ENCODE results near the gene RNF208.

RNF208 gene

GRCh38 chr9:137189297-137190295 is 32.4 kb downstream of the RNF208 start:
- DNase-seq = no peak

- peak; percentile 92 for DNase-seq
Measured at GRCh38 chr9:137188490-137189296, 33.3 kb downstream of the RNF208 start, which contains the start of the genes ANAPC2 and SSNA1. ANAPC2 (minus strand) TSS chr9:137188560; CDS start chr9:137188532, 28 bp downstream. SSNA1 (plus strand) TSS chr9:137188676; CDS start chr9:137188727, 51 bp downstream.

- no peak for DNase-seq
Measured at GRCh38 chr9:137188086-137188489, 34.0 kb downstream of the RNF208 start.

- no peak for DNase-seq
Measured at GRCh38 chr9:137187386-137187785, 34.7 kb downstream of the RNF208 start.

- no peak for DNase-seq
Measured at GRCh38 chr9:137186385-137186784, 35.7 kb downstream of the RNF208 start.

- no peak for DNase-seq
Measured at GRCh38 chr9:137185921-137186320, 36.1 kb downstream of the RNF208 start.

- no peak for DNase-seq
Measured at GRCh38 chr9:137184881-137185660, 37.0 kb downstream of the RNF208 start.

GRCh38 chr9:137183980-137184595 is 38.0 kb downstream of the RNF208 start:
- no peak for DNase-seq

GRCh38 chr9:137182836-137183235 is 39.2 kb downstream of the RNF208 start:
- DNase-seq = no peak

- DNase-seq = no peak
Measured at GRCh38 chr9:137181680-137182079, 40.4 kb downstream of the RNF208 start.

- no peak for DNase-seq
Measured at GRCh38 chr9:137180491-137180890, 41.5 kb downstream of the RNF208 start.

- no peak for DNase-seq
Measured at GRCh38 chr9:137179761-137180160, 42.3 kb downstream of the RNF208 start.

GRCh38 chr9:137178939-137179630 is 43.0 kb downstream of the RNF208 start:
- DNase-seq = no peak

GRCh38 chr9:137178201-137178938 is 43.7 kb downstream of the RNF208 start:
- no peak for DNase-seq

- DNase-seq = peak; percentile 32
Measured at GRCh38 chr9:137176302-137177182, 45.5 kb downstream of the RNF208 start.

- no peak for DNase-seq
Measured at GRCh38 chr9:137175345-137175961, 46.6 kb downstream of the RNF208 start.

GRCh38 chr9:137174722-137175293 is 47.2 kb downstream of the RNF208 start:
- DNase-seq = no peak

- DNase-seq = no peak
Measured at GRCh38 chr9:137173796-137174664, 48.0 kb downstream of the RNF208 start.
